Muscle of leg (tissue), 11 donors: ENCODE data around the gene BCAS4. TPM values are rescaled to one million over a fixed set of nuclear protein-coding genes. Genes with fewer than 3 reads are reported as not detected.
"Not testable (repeated sequence)": the region's sequence is repeated elsewhere in the genome, so short reads cannot be mapped to it uniquely, and the experiment has no call there.

Experiments
- DNase-seq: peaks from one replicate; pipeline ENCODE4 v3.0.0; 2013
- H3K27ac ChIP-seq: one replicate; pipeline ENCODE4 v1.5.1; 2013; ENCODE audit warnings: mild to moderate bottlenecking, low read length, control low read depth
- H3K27me3 ChIP-seq: one replicate; pipeline ENCODE4 v1.6.1; 2013; ENCODE audit warnings: low read length; ENCODE audit not compliant: control insufficient read depth, insufficient read depth
- H3K36me3 ChIP-seq: one replicate; pipeline ENCODE4 v1.6.1; 2013; ENCODE audit warnings: low read length; ENCODE audit not compliant: control insufficient read depth, insufficient read depth
- H3K4me1 ChIP-seq: one replicate; pipeline ENCODE4 v1.6.1; 2013; ENCODE audit warnings: low read length; ENCODE audit not compliant: control insufficient read depth, insufficient read depth
- H3K4me3 ChIP-seq: one replicate; pipeline ENCODE4 v1.5.1; 2013; ENCODE audit warnings: low read length, control low read depth
- H3K9me3 ChIP-seq: replicated peaks from 2 replicates; pipeline ENCODE4 v1.6.1; 2013; ENCODE audit warnings: low read depth, low read length; ENCODE audit not compliant: control insufficient read depth
- WGBS: methylation state at CpG from one replicate; pipeline ENCODE4 v1.1.5; 2013; ENCODE audit warnings: missing lambda C conversion rate; ENCODE audit not compliant: insufficient coverage; 5-methylcytosine and 5-hydroxymethylcytosine counted together
- polyA plus RNA-seq, 8 donors: library from polyadenylated mRNA; unstranded; fragments of 120-200 nt; gene quantifications; one replicate each; pipeline versions ENCODE4 v1.2.1 to v1.2.3, GENCODE V29; 2013; ENCODE audit warnings: inconsistent platforms in 1 of 8, low replicate concordance in 1 of 8; ENCODE audit not compliant: insufficient read length in 8 of 8, insufficient read depth in 1 of 8
- total RNA-seq: library from RNA; stranded (reverse); fragments of 120-200 nt; gene quantifications from one replicate; pipeline ENCODE4 v1.2.4, GENCODE V29; 2013

The BCAS4 gene
- total and polyA plus RNA-seq, 9 donors, result 3.4 to 5.8 (median 4.0) TPM

- not testable (repeated sequence) for H3K4me1 ChIP-seq, DNase-seq, H3K27ac ChIP-seq, H3K9me3 ChIP-seq, H3K27me3 ChIP-seq, H3K4me3 ChIP-seq
- peaks cover 16% of the 10 kb centered on the region for H3K36me3 ChIP-seq
- no CpG with 5 or more reads among the region's 5 CpGs for WGBS
These were observed 87.0 kb downstream of the BCAS4 start for GRCh38 chr20:50881759-50882424.

GRCh38 chr20:50883856-50884255 lies 89.0 kb downstream of the BCAS4 start:
- no peaks in the 10 kb centered on the region for H3K27me3 ChIP-seq
- 78% methylated on average over 10 of the region's 11 CpGs for WGBS
- H3K4me1 ChIP-seq, result no peaks in the 10 kb centered on the region
- H3K4me3 ChIP-seq, result no peak overlapping the region
- no peak for DNase-seq
- peaks cover 15% of the 10 kb centered on the region for H3K36me3 ChIP-seq
- H3K9me3 ChIP-seq, result no peaks in the 10 kb centered on the region
- H3K27ac ChIP-seq, result no peak overlapping the region

- H3K36me3 ChIP-seq, result peaks cover 25% of the 10 kb centered on the region
- 89% methylated on average over 2 of the region's 7 CpGs for WGBS
- no peak overlapping the region for H3K27ac ChIP-seq
- no peaks in the 10 kb centered on the region for H3K27me3 ChIP-seq
- no peak overlapping the region for H3K4me3 ChIP-seq
- no peaks in the 10 kb centered on the region for H3K9me3 ChIP-seq
- H3K4me1 ChIP-seq, result no peaks in the 10 kb centered on the region
- DNase-seq, result no peak
These were observed 90.2 kb downstream of the BCAS4 start for GRCh38 chr20:50885068-50885467.

GRCh38 chr20:50885781-50886180 lies 90.9 kb downstream of the BCAS4 start:
- Histone ChIP-seq H3K9me3 (no peaks in the 10 kb centered on the region), H3K4me3 (no peak overlapping the region), H3K36me3 (peaks cover 25% of the 10 kb centered on the region), H3K27me3 (no peaks in the 10 kb centered on the region), H3K27ac (no peak overlapping the region), H3K4me1 (no peaks in the 10 kb centered on the region)
- WGBS, result 77% methylated on average over 3 of the region's 5 CpGs
- DNase-seq, result no peak

GRCh38 chr20:50886184-50886790 lies 91.4 kb downstream of the BCAS4 start:
- Histone ChIP-seq H3K27ac (no peak overlapping the region), H3K36me3 (peaks cover 28% of the 10 kb centered on the region), H3K4me3 (no peak overlapping the region), H3K27me3 (no peaks in the 10 kb centered on the region), H3K9me3 (no peaks in the 10 kb centered on the region), H3K4me1 (no peaks in the 10 kb centered on the region)
- no peak for DNase-seq
- WGBS, result 83% methylated on average over 8 of the region's 12 CpGs

GRCh38 chr20:50887576-50887975 lies 92.7 kb downstream of the BCAS4 start:
- no peaks in the 10 kb centered on the region for H3K27me3 ChIP-seq
- no peak overlapping the region for H3K4me3 ChIP-seq
- H3K9me3 ChIP-seq, result no peaks in the 10 kb centered on the region
- H3K4me1 ChIP-seq, result no peaks in the 10 kb centered on the region
- no peak overlapping the region for H3K27ac ChIP-seq
- DNase-seq, result no peak
- H3K36me3 ChIP-seq, result peaks cover 39% of the 10 kb centered on the region
- WGBS, result 100% methylated on average over 1 of the region's 3 CpGs

GRCh38 chr20:50891138-50891537 lies 96.3 kb downstream of the BCAS4 start:
- no peak overlapping the region for H3K4me3 ChIP-seq
- 93% methylated on average over 4 of the region's 5 CpGs for WGBS
- no peak for DNase-seq
- H3K4me1 ChIP-seq, result no peaks in the 10 kb centered on the region
- peaks cover 52% of the 10 kb centered on the region for H3K36me3 ChIP-seq
- no peaks in the 10 kb centered on the region for H3K9me3 ChIP-seq
- no peak overlapping the region for H3K27ac ChIP-seq
- H3K27me3 ChIP-seq, result no peaks in the 10 kb centered on the region

GRCh38 chr20:50892394-50892793 lies 97.5 kb downstream of the BCAS4 start:
- H3K9me3 ChIP-seq, result no peaks in the 10 kb centered on the region
- DNase-seq, result no peak
- peaks cover 56% of the 10 kb centered on the region for H3K36me3 ChIP-seq
- no peaks in the 10 kb centered on the region for H3K4me1 ChIP-seq
- WGBS, result 89% methylated on average over 6 of the region's 8 CpGs
- no peak overlapping the region for H3K27ac ChIP-seq
- no peak overlapping the region for H3K4me3 ChIP-seq
- H3K27me3 ChIP-seq, result no peaks in the 10 kb centered on the region

GRCh38 chr20:50893620-50894019 lies 98.8 kb downstream of the BCAS4 start:
- peaks cover 64% of the 10 kb centered on the region for H3K36me3 ChIP-seq
- no peaks in the 10 kb centered on the region for H3K27me3 ChIP-seq
- no peak overlapping the region for H3K4me3 ChIP-seq
- WGBS, result 94% methylated on average over 6 of the region's 7 CpGs
- H3K27ac ChIP-seq, result no peak overlapping the region
- H3K9me3 ChIP-seq, result no peaks in the 10 kb centered on the region
- H3K4me1 ChIP-seq, result no peaks in the 10 kb centered on the region
- DNase-seq, result no peak

GRCh38 chr20:50895111-50895830 lies 100.4 kb downstream of the BCAS4 start:
- Histone ChIP-seq H3K27ac (no peak overlapping the region), H3K36me3 (peaks cover 61% of the 10 kb centered on the region), H3K9me3 (no peaks in the 10 kb centered on the region), H3K4me1 (no peaks in the 10 kb centered on the region), H3K4me3 (no peak overlapping the region), H3K27me3 (no peaks in the 10 kb centered on the region)
- no peak for DNase-seq
- WGBS, result 97% methylated on average over 4 of the region's 8 CpGs
